NCI-H2081 treated with DMSO at 0.1 percent for 48 hours (cell line): Measurements from ENCODE around the gene GTF3C2.

ENCODE experiments used
- DNase-seq: peaks from one replicate; lab custom pipeline; 2025; lab: John Stamatoyannopoulos, UW

The GTF3C2 gene

GRCh38 chr2:27356382-27357181 is at the start of gene GTF3C2:
TSS of gene GTF3C2 (minus strand) at chr2:27356764. CDS start at chr2:27343554, 13,210 bp downstream.
- DNase-seq = peak; percentile 94

- no peak for DNase-seq
Observed at GRCh38 chr2:27400348-27401135, 44.0 kb upstream of the GTF3C2 start.

GRCh38 chr2:27398962-27399361 is 42.4 kb upstream of the GTF3C2 start:
- no peak for DNase-seq

- no peak for DNase-seq
Observed at GRCh38 chr2:27393225-27393624, 36.7 kb upstream of the GTF3C2 start.

GRCh38 chr2:27390822-27391679 is 34.5 kb upstream of the GTF3C2 start:
- no peak for DNase-seq

GRCh38 chr2:27381577-27382181 is 25.1 kb upstream of the GTF3C2 start:
- DNase-seq = no peak

GRCh38 chr2:27380626-27381545 is 24.3 kb upstream of the GTF3C2 start, which contains the start of gene ZNF513:
TSS of gene ZNF513 (minus strand) at chr2:27380734. CDS start at chr2:27380526, 208 bp downstream.
- peak; percentile 84 for DNase-seq

GRCh38 chr2:27379836-27380625 is 23.5 kb upstream of the GTF3C2 start:
- DNase-seq = no peak

GRCh38 chr2:27379383-27379835 is 22.8 kb upstream of the GTF3C2 start:
- DNase-seq = no peak

GRCh38 chr2:27378809-27379290 is 22.3 kb upstream of the GTF3C2 start:
- DNase-seq = no peak

GRCh38 chr2:27378096-27378808 is 21.7 kb upstream of the GTF3C2 start:
- no peak for DNase-seq

GRCh38 chr2:27377618-27378095 is 21.1 kb upstream of the GTF3C2 start:
- no peak for DNase-seq

- DNase-seq = no peak
Observed at GRCh38 chr2:27376866-27377617, 20.5 kb upstream of the GTF3C2 start.

GRCh38 chr2:27376151-27376865 is 19.7 kb upstream of the GTF3C2 start:
- no peak for DNase-seq

- DNase-seq = no peak
Observed at GRCh38 chr2:27375513-27376099, 19.0 kb upstream of the GTF3C2 start.

- no peak for DNase-seq
Observed at GRCh38 chr2:27373567-27373966, 17.0 kb upstream of the GTF3C2 start.

GRCh38 chr2:27372937-27373336 is 16.4 kb upstream of the GTF3C2 start:
- no peak for DNase-seq
